ENCODE data around the gene UNC5C. TPM values are rescaled to one million over a fixed set of nuclear protein-coding genes. Genes with fewer than 3 reads are reported as not detected.

UNC5C gene
- total and polyA plus RNA-seq, 2 of the 4 experiments (the other 2 are of a cell fraction): under 0.01 TPM

DNA sequence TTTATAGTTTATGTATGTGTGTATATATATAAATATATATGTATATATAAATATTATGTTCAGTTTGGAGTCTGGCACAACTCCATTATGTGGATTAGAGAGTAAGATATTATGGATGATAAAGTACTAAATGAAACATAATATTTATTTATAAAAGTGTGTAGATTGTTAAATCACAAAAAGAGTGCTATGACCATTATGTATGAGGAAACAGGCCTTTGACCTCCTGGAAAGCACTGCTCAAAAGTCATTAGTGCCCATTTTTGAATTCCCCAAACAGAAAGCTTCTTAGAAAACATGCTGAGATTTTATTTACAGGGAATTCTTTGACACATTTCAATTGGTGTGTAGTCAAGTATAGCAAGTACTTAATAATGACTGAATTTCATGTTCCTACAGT is 391.2 kb downstream of the UNC5C start:
- Histone ChIP-seq H2AK9ac (replicated peaks; ENCODE audit: low read depth, low read length, poor library complexity) (no peak overlapping the region), H3K36me3 (ENCODE audit: control insufficient read depth, insufficient read depth, low read length) (no peaks in the 10 kb centered on the region), H3K9me3 (ENCODE audit: control insufficient read depth, insufficient read depth, low read length) (no peaks in the 10 kb centered on the region), H2BK20ac (ENCODE audit: low read depth, low read length) (no peak overlapping the region), H3K14ac (replicated peaks; ENCODE audit: low read depth, low read length) (no peak overlapping the region), H2BK120ac (ENCODE audit: low read depth, low read length) (no peak overlapping the region), H4K20me1 (ENCODE audit: insufficient read depth, low read length) (no peaks in the 10 kb centered on the region), H3K56ac (ENCODE audit: extremely low read depth, insufficient read depth, low read length) (no peak overlapping the region), H3K79me1 (ENCODE audit: low read depth in 1 of 2, low read length in 2 of 2) (no peaks in the 10 kb centered on the region), H2AFZ (replicated peaks; ENCODE audit: low read length, poor library complexity) (no peak overlapping the region), H2BK15ac (ENCODE audit: low read depth, low read length) (no peak overlapping the region), H4K8ac (ENCODE audit: low read depth in 2 of 2, low read length in 2 of 2) (no peak overlapping the region), H3K4me3 (ENCODE audit: insufficient read depth, low read depth, low read length) (no peak overlapping the region), H3K23ac (ENCODE audit: low read depth, low read length) (no peak overlapping the region), H3K9me1 (ENCODE audit: insufficient read depth, low read length) (no peaks in the 10 kb centered on the region), H4K91ac (ENCODE audit: insufficient read depth, low read depth, low read length) (no peak overlapping the region), H3K4ac (ENCODE audit: low read depth, low read length) (no peak overlapping the region), H4K5ac (ENCODE audit: low read depth, low read length) (no peak overlapping the region), H3K27ac (ENCODE audit: insufficient read depth, low read length) (no peak overlapping the region), H3K4me1 (ENCODE audit: control insufficient read depth, insufficient read depth, low read length) (no peaks in the 10 kb centered on the region), H3K9ac (ENCODE audit: low read depth, low read length) (no peak overlapping the region), H3K27me3 (ENCODE audit: control insufficient read depth, insufficient read depth, low read length) (no peaks in the 10 kb centered on the region; the same call in 1 of the 2 replicates), H3K18ac (ENCODE audit: low read depth, low read length) (no peak overlapping the region), H3K4me2 (ENCODE audit: low read depth, low read length) (no peak overlapping the region), H2AK5ac (ENCODE audit: low read depth, low read length) (no peak overlapping the region), H2BK5ac (ENCODE audit: low read depth, low read length, poor library complexity, severe bottlenecking) (no peak overlapping the region)
- TF ChIP-seq CHD1 (IDR thresholded peaks at IDR 0.05; ENCODE audit: low read depth, low read length) (no peak), MAZ (IDR thresholded peaks at IDR 0.05; ENCODE audit: borderline replicate concordance, low read depth, low read length) (no peak), RAD21 (IDR thresholded peaks at IDR 0.05; ENCODE audit: low read length) (no peak), POLR2A (IDR thresholded peaks at IDR 0.05; ENCODE audit: low read depth, low read length) (no peak), MAFK (IDR thresholded peaks at IDR 0.05; ENCODE audit: low read depth, low read length) (no peak), MXI1 (IDR thresholded peaks at IDR 0.05; ENCODE audit: borderline replicate concordance, low read depth, low read length) (no peak), RCOR1 (IDR thresholded peaks at IDR 0.05; ENCODE audit: insufficient replicate concordance, low read length) (no peak), FOS (IDR thresholded peaks at IDR 0.05; ENCODE audit: low read depth, low read length) (no peak), CEBPB (IDR thresholded peaks at IDR 0.05; ENCODE audit: low read depth, low read length) (no peak), BHLHE40 (IDR thresholded peaks at IDR 0.05; ENCODE audit: low read depth, low read length) (no peak), NFE2L2 (IDR thresholded peaks at IDR 0.05; ENCODE audit: low read depth, low read length) (no peak)
- TF ChIP-seq, protein P1, sequence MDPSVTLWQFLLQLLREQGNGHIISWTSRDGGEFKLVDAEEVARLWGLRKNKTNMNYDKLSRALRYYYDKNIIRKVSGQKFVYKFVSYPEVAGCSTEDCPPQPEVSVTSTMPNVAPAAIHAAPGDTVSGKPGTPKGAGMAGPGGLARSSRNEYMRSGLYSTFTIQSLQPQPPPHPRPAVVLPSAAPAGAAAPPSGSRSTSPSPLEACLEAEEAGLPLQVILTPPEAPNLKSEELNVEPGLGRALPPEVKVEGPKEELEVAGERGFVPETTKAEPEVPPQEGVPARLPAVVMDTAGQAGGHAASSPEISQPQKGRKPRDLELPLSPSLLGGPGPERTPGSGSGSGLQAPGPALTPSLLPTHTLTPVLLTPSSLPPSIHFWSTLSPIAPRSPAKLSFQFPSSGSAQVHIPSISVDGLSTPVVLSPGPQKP (IDR thresholded peaks at IDR 0.05; ENCODE audit: borderline replicate concordance, low read depth, low read length): no peak
- TF ChIP-seq, protein P2, sequence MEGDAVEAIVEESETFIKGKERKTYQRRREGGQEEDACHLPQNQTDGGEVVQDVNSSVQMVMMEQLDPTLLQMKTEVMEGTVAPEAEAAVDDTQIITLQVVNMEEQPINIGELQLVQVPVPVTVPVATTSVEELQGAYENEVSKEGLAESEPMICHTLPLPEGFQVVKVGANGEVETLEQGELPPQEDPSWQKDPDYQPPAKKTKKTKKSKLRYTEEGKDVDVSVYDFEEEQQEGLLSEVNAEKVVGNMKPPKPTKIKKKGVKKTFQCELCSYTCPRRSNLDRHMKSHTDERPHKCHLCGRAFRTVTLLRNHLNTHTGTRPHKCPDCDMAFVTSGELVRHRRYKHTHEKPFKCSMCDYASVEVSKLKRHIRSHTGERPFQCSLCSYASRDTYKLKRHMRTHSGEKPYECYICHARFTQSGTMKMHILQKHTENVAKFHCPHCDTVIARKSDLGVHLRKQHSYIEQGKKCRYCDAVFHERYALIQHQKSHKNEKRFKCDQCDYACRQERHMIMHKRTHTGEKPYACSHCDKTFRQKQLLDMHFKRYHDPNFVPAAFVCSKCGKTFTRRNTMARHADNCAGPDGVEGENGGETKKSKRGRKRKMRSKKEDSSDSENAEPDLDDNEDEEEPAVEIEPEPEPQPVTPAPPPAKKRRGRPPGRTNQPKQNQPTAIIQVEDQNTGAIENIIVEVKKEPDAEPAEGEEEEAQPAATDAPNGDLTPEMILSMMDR (conservative IDR thresholded peaks at IDR 0.05; ENCODE audit: low read depth, low read length): no peak
- TF ChIP-seq, protein P3, sequence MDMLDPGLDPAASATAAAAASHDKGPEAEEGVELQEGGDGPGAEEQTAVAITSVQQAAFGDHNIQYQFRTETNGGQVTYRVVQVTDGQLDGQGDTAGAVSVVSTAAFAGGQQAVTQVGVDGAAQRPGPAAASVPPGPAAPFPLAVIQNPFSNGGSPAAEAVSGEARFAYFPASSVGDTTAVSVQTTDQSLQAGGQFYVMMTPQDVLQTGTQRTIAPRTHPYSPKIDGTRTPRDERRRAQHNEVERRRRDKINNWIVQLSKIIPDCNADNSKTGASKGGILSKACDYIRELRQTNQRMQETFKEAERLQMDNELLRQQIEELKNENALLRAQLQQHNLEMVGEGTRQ (IDR thresholded peaks at IDR 0.05; ENCODE audit: low read depth, low read length): no peak
- CTCF ChIA-PET: no interaction called here
- DNase-seq (no peak), ATAC-seq (ENCODE audit: low read depth) (no peak)
- POLR2A ChIA-PET (ENCODE audit: unreplicated experiment): no interaction called here
- dilution Hi-C loops (cut with HindIII; ENCODE audit: low sequenced_read_pairs, unreplicated experiment) (no loop called here), in situ Hi-C loops (cut with MboI; ENCODE audit: low sequenced_read_pairs) (no loop called here), intact Hi-C loops (cut with micrococcal nuclease) (no loop called here)
- no TSS peak for BruUV-seq (replicated peaks)
